ENCODE results near the gene MDGA2.

Gene MDGA2

GRCh38 chr14:47665337-47666134 is 9.9 kb downstream of the MDGA2 start:
- TF ChIP-seq, protein P1, sequence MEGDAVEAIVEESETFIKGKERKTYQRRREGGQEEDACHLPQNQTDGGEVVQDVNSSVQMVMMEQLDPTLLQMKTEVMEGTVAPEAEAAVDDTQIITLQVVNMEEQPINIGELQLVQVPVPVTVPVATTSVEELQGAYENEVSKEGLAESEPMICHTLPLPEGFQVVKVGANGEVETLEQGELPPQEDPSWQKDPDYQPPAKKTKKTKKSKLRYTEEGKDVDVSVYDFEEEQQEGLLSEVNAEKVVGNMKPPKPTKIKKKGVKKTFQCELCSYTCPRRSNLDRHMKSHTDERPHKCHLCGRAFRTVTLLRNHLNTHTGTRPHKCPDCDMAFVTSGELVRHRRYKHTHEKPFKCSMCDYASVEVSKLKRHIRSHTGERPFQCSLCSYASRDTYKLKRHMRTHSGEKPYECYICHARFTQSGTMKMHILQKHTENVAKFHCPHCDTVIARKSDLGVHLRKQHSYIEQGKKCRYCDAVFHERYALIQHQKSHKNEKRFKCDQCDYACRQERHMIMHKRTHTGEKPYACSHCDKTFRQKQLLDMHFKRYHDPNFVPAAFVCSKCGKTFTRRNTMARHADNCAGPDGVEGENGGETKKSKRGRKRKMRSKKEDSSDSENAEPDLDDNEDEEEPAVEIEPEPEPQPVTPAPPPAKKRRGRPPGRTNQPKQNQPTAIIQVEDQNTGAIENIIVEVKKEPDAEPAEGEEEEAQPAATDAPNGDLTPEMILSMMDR (IDR thresholded peaks at IDR 0.05; ENCODE audit: low read depth, low read length), result no peak
- no peak for DNase-seq (ENCODE audit: low read depth in 2 of 2)
- H3K4me3 ChIP-seq (replicated peaks in 1 of 2; ENCODE audit: low read depth in 2 of 2, low read length in 2 of 2), result no peak overlapping the region

DNA sequence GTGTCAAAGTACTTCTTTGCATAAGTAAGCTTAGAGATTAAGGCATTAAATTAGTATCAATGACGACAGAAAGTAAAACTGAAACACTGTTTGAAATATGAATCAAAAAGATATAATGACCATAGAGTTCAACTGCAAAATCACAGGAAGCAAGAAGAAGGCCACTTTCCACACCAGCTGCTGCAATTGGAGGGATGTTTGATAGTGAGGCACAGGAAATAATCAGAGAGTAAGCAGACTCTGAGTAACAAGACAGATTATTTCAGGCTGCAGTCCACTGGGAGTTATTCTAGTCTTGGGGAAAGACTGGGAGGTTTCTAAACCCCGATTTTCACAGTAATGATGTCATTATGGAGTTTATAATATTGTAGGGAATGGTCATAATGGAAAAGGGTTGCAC is 12.9 kb downstream of the MDGA2 start:
- DNase-seq (ENCODE audit: low read depth in 2 of 2), result no peak
- H3K4me3 ChIP-seq (replicated peaks in 1 of 2; ENCODE audit: low read depth in 2 of 2, low read length in 2 of 2), result no peak overlapping the region
- TF ChIP-seq, protein P1 (IDR thresholded peaks at IDR 0.05; ENCODE audit: low read depth, low read length), result no peak

DNA sequence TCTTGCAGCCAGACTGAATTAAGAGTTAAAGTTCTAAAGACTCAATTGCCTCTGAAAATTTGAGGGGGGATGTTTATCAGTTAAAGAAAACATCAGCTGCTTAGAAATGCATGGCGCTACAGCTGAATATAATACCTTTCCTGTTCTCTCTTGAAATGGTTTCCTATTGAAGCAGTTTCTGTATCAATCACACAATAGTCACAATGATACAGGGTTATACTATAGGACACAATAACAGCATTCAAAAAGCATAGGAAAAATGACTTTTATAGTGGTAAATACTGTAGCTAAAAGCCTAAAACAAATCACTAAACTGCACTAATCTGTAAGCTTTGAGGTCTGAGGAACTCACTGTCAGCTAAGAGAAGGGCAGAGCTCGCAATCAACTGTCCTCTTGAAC is 15.2 kb downstream of the MDGA2 start:
- TF ChIP-seq, protein P1 (IDR thresholded peaks at IDR 0.05; ENCODE audit: low read depth, low read length), result no peak
- no peak for DNase-seq (ENCODE audit: low read depth in 2 of 2)
- H3K4me3 ChIP-seq (replicated peaks in 1 of 2; ENCODE audit: low read depth in 2 of 2, low read length in 2 of 2), result no peak overlapping the region

DNA sequence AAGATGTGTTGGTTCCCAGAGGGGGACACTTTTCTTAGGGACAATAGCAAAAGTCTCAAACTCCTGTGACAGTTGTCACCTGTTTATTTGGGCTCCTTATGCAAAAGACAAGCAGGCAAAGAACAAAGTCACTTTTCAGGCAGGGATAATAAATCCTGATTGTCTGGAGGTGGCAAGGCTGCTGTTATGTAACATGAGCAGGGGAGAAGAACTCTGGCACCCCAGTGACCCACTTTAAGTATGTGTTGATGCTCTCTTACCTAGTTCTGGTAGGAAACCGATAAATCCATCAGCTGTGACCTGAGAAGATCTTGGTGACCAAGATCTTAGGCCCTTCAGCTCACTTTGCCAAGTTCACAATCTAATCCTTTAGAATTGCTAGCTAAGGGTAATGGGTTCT is 17.4 kb downstream of the MDGA2 start:
- H3K4me3 ChIP-seq (replicated peaks in 1 of 2; ENCODE audit: low read depth in 2 of 2, low read length in 2 of 2), result no peak overlapping the region
- TF ChIP-seq, protein P1 (IDR thresholded peaks at IDR 0.05; ENCODE audit: low read depth, low read length), result no peak
- no peak for DNase-seq (ENCODE audit: low read depth in 2 of 2)

DNA sequence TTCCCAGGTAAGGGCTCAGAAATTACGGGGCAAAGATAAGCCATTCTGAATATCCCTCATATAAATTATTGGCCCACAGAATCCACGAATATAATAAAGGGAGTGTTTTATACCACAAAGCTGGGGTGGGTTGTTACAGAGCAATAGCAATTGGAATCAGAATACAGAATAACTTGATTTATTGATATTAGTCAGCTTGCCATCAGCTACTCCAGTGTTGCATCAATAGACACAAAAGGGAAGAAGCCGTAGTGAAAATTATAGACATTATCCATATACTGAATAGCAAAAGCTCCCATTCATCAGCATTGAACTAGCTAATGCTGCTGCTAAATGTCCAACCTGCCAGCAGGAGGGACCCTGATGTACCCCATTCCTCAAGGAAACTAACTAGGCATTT is 18.3 kb downstream of the MDGA2 start:
- no peak overlapping the region for H3K4me3 ChIP-seq (replicated peaks in 1 of 2; ENCODE audit: low read depth in 2 of 2, low read length in 2 of 2)
- no peak for DNase-seq (ENCODE audit: low read depth in 2 of 2)
- TF ChIP-seq, protein P1 (IDR thresholded peaks at IDR 0.05; ENCODE audit: low read depth, low read length), result no peak

DNA sequence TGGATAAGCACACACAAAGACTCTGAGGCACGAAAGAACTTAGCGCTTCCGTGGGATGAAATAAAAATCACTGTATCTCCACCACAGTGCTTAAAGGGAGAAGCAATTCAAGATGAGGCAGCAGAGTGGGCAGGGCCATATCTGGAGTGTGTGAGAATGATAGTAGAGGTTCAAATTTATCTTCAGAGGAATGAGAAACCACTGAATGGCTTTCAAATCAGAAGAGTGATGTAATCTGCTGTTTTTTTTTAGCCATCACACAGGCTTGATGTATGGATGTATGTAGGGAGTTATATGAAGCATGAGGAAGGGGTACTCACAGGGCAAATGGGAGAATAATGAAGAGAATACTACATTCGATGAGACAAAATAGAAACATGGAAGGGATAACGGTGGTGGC is 24.1 kb downstream of the MDGA2 start:
- no peak overlapping the region for H3K4me3 ChIP-seq (replicated peaks in 1 of 2; ENCODE audit: low read depth in 2 of 2, low read length in 2 of 2)
- DNase-seq (ENCODE audit: low read depth in 2 of 2), result no peak
- TF ChIP-seq, protein P1 (IDR thresholded peaks at IDR 0.05; ENCODE audit: low read depth, low read length), result no peak

- TF ChIP-seq, protein P1 (IDR thresholded peaks at IDR 0.05; ENCODE audit: low read depth, low read length), result no peak
- no peak for DNase-seq (ENCODE audit: low read depth in 2 of 2)
- H3K4me3 ChIP-seq (replicated peaks in 1 of 2; ENCODE audit: low read depth in 2 of 2, low read length in 2 of 2), result no peak overlapping the region
Measured at GRCh38 chr14:47637753-47638152, 37.7 kb downstream of the MDGA2 start.
